Neural crest cell (in vitro differentiated cells): Measurements from ENCODE around the gene RPTOR. TPM values are rescaled to one million over a fixed set of nuclear protein-coding genes. Genes with fewer than 3 reads are reported as not detected.

Experiments
- DNase-seq: peaks from one replicate; pipeline ENCODE4 v3.0.0; 2021; ENCODE audit warnings: low read depth, mixed read lengths, low spot score
- H3K27ac Mint-ChIP-seq: one replicate; pipeline ENCODE4 v1.8.0; 2021; ENCODE audit warnings: mild to moderate bottlenecking, mixed read lengths; ENCODE audit not compliant: unreplicated experiment
- H3K27me3 Mint-ChIP-seq: 2 replicates; pipeline ENCODE4 v1.8.0; 2021; ENCODE audit warnings: low read depth, mild to moderate bottlenecking, mixed read lengths
- H3K36me3 Mint-ChIP-seq: 2 replicates; pipeline ENCODE4 v1.8.0; 2021; ENCODE audit warnings: low read depth, mild to moderate bottlenecking, mixed read lengths
- H3K4me1 Mint-ChIP-seq: 2 replicates; pipeline ENCODE4 v1.8.0; 2021; ENCODE audit warnings: mixed read lengths
- H3K4me3 Mint-ChIP-seq: one replicate; pipeline ENCODE4 v1.8.0; 2021; ENCODE audit warnings: mild to moderate bottlenecking, mixed read lengths
- H3K9me3 Mint-ChIP-seq: 2 replicates; pipeline ENCODE4 v1.8.0; 2021; ENCODE audit warnings: mixed read lengths
- total RNA-seq: library from RNA; stranded (reverse); gene quantifications from 2 replicates; pipeline ENCODE4 v1.2.1, GENCODE V29; 2021
- TF ChIP-seq, protein P1 (sequence below): fragments of 200-600 bp; sonication (generic); conservative IDR thresholded peaks from 2 replicates; pipeline ENCODE4 v1.5.0; 2021; ENCODE audit warnings: antibody characterized with exemption, mild to moderate bottlenecking

Gene RPTOR
- total RNA-seq, 1 donor from 2014 or later: 41.1 TPM

DNA sequence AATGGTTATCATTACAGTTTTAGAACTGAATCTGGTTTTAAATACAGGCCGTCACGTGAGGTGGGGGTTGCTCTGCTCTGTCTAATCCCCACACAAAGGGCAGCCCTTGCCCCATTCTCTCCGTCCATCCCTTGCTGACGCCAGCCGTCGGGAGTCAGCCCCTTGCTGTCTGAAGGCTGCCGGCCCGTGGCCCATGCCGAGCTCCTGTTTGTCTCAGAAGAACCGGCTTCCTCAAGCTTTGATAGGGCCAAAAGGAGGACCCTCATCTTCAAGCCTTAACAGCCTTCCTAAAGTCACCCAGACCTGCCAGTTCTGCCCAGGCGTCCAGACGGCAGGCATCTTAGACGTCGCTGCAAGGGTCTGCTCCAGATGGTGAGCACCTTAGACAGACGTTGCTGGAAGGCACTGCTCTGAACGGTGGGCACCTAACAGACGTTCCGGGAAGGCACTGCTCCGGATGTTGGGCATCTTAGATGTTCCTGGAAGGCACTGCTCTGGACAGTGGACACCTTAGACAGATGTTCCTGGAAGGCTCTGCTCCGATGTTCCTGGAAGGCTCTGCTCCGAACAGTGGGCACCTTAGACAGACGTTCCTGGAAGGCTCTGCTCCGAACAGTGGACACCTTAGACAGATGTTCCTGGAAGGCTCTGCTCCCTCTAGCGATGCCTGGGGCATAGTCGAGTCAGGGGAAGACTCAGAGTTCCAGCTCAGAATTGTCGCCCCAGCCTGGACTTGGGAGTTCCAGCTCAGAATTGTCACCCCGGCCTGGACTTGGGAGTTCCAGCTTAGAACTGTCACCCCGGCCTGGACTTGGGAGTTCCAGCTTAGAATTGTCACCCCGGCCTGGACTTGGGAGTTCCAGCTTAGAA, 411.9 kb downstream of the RPTOR start:
- peaks cover 3% of the 10 kb centered on the region for H3K36me3 Mint-ChIP-seq
- H3K4me3 Mint-ChIP-seq: no peak overlapping the region
- DNase-seq: no peak
- no peaks in the 10 kb centered on the region for H3K4me1 Mint-ChIP-seq
- H3K9me3 Mint-ChIP-seq: no peaks in the 10 kb centered on the region
- TF ChIP-seq, protein P1, sequence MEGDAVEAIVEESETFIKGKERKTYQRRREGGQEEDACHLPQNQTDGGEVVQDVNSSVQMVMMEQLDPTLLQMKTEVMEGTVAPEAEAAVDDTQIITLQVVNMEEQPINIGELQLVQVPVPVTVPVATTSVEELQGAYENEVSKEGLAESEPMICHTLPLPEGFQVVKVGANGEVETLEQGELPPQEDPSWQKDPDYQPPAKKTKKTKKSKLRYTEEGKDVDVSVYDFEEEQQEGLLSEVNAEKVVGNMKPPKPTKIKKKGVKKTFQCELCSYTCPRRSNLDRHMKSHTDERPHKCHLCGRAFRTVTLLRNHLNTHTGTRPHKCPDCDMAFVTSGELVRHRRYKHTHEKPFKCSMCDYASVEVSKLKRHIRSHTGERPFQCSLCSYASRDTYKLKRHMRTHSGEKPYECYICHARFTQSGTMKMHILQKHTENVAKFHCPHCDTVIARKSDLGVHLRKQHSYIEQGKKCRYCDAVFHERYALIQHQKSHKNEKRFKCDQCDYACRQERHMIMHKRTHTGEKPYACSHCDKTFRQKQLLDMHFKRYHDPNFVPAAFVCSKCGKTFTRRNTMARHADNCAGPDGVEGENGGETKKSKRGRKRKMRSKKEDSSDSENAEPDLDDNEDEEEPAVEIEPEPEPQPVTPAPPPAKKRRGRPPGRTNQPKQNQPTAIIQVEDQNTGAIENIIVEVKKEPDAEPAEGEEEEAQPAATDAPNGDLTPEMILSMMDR: no peak
- no peaks in the 10 kb centered on the region for H3K27me3 Mint-ChIP-seq
- H3K27ac Mint-ChIP-seq: no peak overlapping the region

DNA sequence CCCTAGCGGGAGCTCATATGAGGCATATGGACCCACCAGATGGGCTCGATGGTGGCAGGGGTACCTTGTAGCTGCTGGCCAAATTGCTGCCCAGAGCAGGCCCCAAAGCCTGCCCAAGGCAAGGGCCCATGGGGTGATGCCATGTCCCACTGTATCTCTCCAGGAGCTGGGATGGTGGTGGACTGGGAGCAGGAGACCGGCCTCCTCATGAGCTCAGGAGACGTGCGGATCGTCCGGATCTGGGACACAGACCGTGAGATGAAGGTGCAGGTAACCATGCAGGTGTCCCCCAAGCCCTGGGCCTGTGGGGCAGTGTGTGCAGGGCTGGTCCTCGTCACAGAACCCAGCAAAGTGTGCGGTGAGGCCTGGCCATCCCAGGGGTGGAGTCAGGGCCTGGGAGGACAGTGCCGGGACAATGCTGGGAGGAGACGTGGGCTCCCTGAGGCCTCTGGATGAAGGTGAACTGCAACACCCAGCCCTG, 412.9 kb downstream of the RPTOR start:
- TF ChIP-seq, protein P1: no peak
- Mint-ChIP-seq H3K4me3 (no peak overlapping the region), H3K4me1 (no peaks in the 10 kb centered on the region), H3K9me3 (no peaks in the 10 kb centered on the region), H3K36me3 (peaks cover 3% of the 10 kb centered on the region), H3K27me3 (no peaks in the 10 kb centered on the region), H3K27ac (no peak overlapping the region)
- no peak for DNase-seq

DNA sequence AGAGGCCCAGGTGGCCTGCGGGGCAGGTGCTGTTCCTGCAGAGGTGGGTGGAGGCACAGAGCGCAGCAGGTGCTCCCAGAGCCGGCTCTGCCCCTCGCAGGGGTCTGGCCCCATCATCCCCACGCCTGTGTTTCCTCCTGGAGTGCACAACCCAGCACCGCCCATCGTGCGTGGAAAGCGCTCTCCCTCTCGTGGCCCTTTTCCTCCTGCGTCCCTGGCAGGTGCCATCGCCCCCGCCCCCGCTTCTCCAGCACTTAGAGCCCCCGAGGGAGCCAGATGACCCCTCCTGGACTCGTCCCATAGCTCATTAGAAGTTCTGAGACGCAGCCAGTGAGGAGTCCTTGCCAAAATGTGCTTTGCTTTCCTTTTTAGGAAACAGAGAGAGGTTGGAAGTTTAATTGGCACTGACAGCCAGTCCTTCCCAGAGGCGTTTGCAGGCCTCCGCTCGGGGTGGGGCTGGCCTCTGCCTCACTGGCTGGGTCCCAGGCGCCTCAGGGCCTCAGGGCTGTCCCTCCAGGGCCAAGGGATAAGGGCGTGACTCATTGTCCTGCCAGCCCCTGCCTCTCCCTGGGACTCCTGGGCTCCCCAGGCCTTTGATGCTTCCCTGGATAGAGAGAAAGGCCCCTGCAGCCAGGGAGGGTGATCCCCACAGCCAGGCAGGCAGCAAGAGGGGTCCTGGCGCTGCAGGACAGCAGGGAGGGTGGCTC, 414.8 kb downstream of the RPTOR start:
- no peak for DNase-seq
- peaks cover 3% of the 10 kb centered on the region for H3K36me3 Mint-ChIP-seq
- H3K9me3 Mint-ChIP-seq: no peaks in the 10 kb centered on the region
- H3K4me1 Mint-ChIP-seq: no peaks in the 10 kb centered on the region
- TF ChIP-seq, protein P1: no peak
- no peak overlapping the region for H3K4me3 Mint-ChIP-seq
- no peak overlapping the region for H3K27ac Mint-ChIP-seq
- no peaks in the 10 kb centered on the region for H3K27me3 Mint-ChIP-seq

DNA sequence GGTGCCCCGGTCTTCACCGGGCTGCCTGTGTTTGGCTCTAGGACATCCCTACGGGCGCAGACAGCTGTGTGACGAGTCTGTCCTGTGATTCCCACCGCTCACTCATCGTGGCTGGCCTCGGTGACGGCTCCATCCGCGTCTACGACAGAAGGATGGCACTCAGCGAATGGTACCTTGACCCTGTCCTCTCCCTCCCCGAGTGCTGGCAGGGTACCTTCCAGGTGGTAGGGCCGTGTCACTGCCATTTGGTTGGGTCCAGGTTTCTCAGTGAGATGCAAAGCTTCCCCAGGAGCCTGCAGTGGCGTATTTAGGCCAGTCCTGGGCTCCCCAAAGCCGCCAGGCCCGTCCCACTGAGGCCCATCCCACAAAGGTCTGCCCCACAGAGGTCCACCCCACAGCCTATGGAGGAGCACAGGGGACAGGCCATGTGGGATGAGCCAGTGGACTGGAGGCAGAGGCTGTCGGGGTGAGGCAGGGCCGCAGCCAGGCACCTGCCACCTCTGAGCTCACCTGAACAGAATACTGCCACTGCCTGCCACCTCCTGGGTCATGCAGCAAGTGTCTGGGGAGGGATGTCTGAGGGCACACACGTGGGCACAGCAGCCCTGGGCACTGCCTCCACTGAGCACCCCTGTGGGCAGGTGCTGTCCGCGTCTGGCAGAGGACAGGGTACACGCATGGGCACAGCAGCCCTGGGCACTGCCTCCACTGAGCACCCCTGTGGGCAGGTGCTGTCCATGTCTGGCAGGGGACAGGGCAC, 415.6 kb downstream of the RPTOR start:
- no peak for DNase-seq
- TF ChIP-seq, protein P1: no peak
- no peak overlapping the region for H3K27ac Mint-ChIP-seq
- no peaks in the 10 kb centered on the region for H3K9me3 Mint-ChIP-seq
- H3K27me3 Mint-ChIP-seq: no peaks in the 10 kb centered on the region
- H3K4me1 Mint-ChIP-seq: no peaks in the 10 kb centered on the region
- peaks cover 1% of the 10 kb centered on the region for H3K36me3 Mint-ChIP-seq
- no peak overlapping the region for H3K4me3 Mint-ChIP-seq

DNA sequence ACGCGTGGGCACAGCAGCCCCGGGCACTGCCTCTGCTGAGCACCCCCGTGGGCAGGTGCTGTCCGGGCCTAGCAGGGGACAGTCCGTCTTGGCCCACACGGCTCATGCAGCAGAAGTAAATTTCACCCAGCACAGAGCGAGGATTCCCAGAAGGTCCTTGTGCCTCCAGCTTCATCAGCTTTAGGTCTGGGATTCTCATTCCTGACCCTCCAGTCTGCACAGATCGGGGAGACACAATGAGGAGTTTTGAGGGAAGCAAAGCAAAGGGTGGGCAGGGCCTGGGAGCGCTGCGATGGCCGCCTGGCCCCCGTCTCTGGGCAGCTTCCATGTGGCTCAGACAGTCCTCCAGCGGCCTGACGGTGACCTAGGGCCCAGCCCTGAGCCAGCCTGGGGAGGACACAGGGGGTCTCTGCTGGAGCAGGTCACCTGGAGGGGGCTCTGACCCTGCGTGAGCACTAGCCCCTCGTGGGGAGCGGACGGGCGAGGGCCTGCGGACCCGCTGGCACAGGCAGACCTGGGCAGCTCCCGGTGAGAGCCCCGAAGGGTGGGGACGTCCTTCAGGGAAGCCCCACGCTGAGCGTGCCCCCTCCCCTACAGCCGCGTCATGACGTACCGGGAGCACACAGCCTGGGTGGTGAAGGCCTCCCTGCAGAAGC, 416.3 kb downstream of the RPTOR start:
- no peaks in the 10 kb centered on the region for H3K9me3 Mint-ChIP-seq
- no peaks in the 10 kb centered on the region for H3K4me1 Mint-ChIP-seq
- no peak for DNase-seq
- no peak overlapping the region for H3K27ac Mint-ChIP-seq
- no peaks in the 10 kb centered on the region for H3K27me3 Mint-ChIP-seq
- H3K4me3 Mint-ChIP-seq: no peak overlapping the region
- peaks cover 4% of the 10 kb centered on the region for H3K36me3 Mint-ChIP-seq
- TF ChIP-seq, protein P1: no peak
